NCI-H774 (cell line): Measurements from ENCODE around the gene SPRYD3.
A peak's percentile ranks its signal among the peaks of the same experiment; 100 is the strongest.
"Not testable (repeated sequence)": the region's sequence is repeated elsewhere in the genome, so short reads cannot be mapped to it uniquely, and the experiment has no call there.

ENCODE experiments used
- DNase-seq: peaks from one replicate; lab custom pipeline; 2025; lab: John Stamatoyannopoulos, UW

The SPRYD3 gene

GRCh38 chr12:53079226-53080117, at the start of gene SPRYD3:
TSS of gene SPRYD3 (minus strand) at chr12:53079390. CDS start at chr12:53079333, 57 bp downstream.
- peak; percentile 98 for DNase-seq

GRCh38 chr12:53127169-53127568, 48.0 kb upstream of the SPRYD3 start:
- no peak for DNase-seq

GRCh38 chr12:53124352-53124723, 45.1 kb upstream of the SPRYD3 start:
- DNase-seq, result no peak

- DNase-seq, result no peak
Measured at GRCh38 chr12:53123578-53124351, 44.6 kb upstream of the SPRYD3 start.

- no peak for DNase-seq
Measured at GRCh38 chr12:53122961-53123468, 43.8 kb upstream of the SPRYD3 start.

GRCh38 chr12:53120685-53121525, 41.7 kb upstream of the SPRYD3 start:
- DNase-seq, result no peak

GRCh38 chr12:53118751-53119300, 39.6 kb upstream of the SPRYD3 start:
- DNase-seq, result no peak

- DNase-seq, result no peak
Measured at GRCh38 chr12:53115891-53116648, 36.9 kb upstream of the SPRYD3 start.

- no peak for DNase-seq
Measured at GRCh38 chr12:53115112-53115890, 36.1 kb upstream of the SPRYD3 start.

- no peak for DNase-seq
Measured at GRCh38 chr12:53113951-53114350, 34.8 kb upstream of the SPRYD3 start.

- no peak for DNase-seq
Measured at GRCh38 chr12:53113136-53113705, 34.0 kb upstream of the SPRYD3 start.

GRCh38 chr12:53112431-53112830, 33.2 kb upstream of the SPRYD3 start:
- not testable (repeated sequence) for DNase-seq

GRCh38 chr12:53107122-53107521, 27.9 kb upstream of the SPRYD3 start:
- DNase-seq, result no peak

GRCh38 chr12:53105712-53106439, 26.7 kb upstream of the SPRYD3 start:
- DNase-seq, result no peak

- DNase-seq, result no peak
Measured at GRCh38 chr12:53105256-53105655, 26.1 kb upstream of the SPRYD3 start.

- no peak for DNase-seq
Measured at GRCh38 chr12:53103860-53104305, 24.7 kb upstream of the SPRYD3 start.

GRCh38 chr12:53102883-53103807, 24.0 kb upstream of the SPRYD3 start, which contains the start of gene SOAT2:
TSS of gene SOAT2 (plus strand) at chr12:53103486. CDS start at chr12:53103578, 92 bp downstream.
- DNase-seq, result no peak
